Neural cell (in vitro differentiated cells): ENCODE data around the gene MME. TPM values are rescaled to one million over a fixed set of nuclear protein-coding genes. Genes with fewer than 3 reads are reported as not detected.

Source experiments
- H2AFZ ChIP-seq: fragments of 200-600, 300-800 bp; sonication (generic), shearing (Covaris generic); 2 replicates; pipeline ENCODE4 v1.6.0; 2014; ENCODE audit warnings: low read depth, mild to moderate bottlenecking, antibody characterized with exemption, low read length, moderate library complexity
- H3F3A ChIP-seq: fragments of 200-600 bp; shearing (Covaris generic); 2 replicates; pipeline ENCODE4 v1.6.1; 2016; ENCODE audit warnings: mild to moderate bottlenecking, moderate library complexity, mixed read lengths, antibody characterized with exemption, low read length; ENCODE audit not compliant: insufficient read depth, poor library complexity, severe bottlenecking
- H3K27ac ChIP-seq: fragments of 200-600, 300-800 bp; sonication (generic), shearing (Covaris generic); 2 replicates; pipeline ENCODE4 v1.5.1; 2014; ENCODE audit warnings: mild to moderate bottlenecking, low read length, moderate library complexity
- H3K27me3 ChIP-seq: fragments of 300-800, 200-600 bp; sonication (generic), shearing (Covaris generic); 2 replicates; pipeline ENCODE4 v1.6.0; 2014; ENCODE audit warnings: mild to moderate bottlenecking, low read depth, low read length, moderate library complexity; ENCODE audit not compliant: insufficient read depth
- H3K36me3 ChIP-seq: fragments of 300-800, 200-600 bp; sonication (generic), shearing (Covaris generic); 2 replicates; pipeline ENCODE4 v1.5.1; 2014; ENCODE audit warnings: mild to moderate bottlenecking, antibody characterized with exemption, low read length, moderate library complexity; ENCODE audit not compliant: insufficient read depth
- H3K4me2 ChIP-seq: fragments of 300-800, 200-600 bp; sonication (generic), shearing (Covaris generic); 2 replicates; pipeline ENCODE4 v1.6.0; 2014; ENCODE audit warnings: mild to moderate bottlenecking, low read length
- H3K4me3 ChIP-seq: fragments of 300-800, 200-600 bp; sonication (generic), shearing (Covaris generic); 2 replicates; pipeline ENCODE4 v1.5.1; 2014; ENCODE audit warnings: mild to moderate bottlenecking, low read length, moderate library complexity
- H3K79me2 ChIP-seq: fragments of 200-600 bp; shearing (Covaris generic); replicated peaks from 2 replicates; pipeline ENCODE4 v1.6.0; 2014; ENCODE audit warnings: mild to moderate bottlenecking, low read length, moderate library complexity; ENCODE audit not compliant: insufficient read depth
- H3K9ac ChIP-seq: fragments of 300-800, 200-600 bp; sonication (generic), shearing (Covaris generic); 2 replicates; pipeline ENCODE4 v1.6.1; 2016; ENCODE audit warnings: mild to moderate bottlenecking, low read length, mixed read lengths
- H3K9me2 ChIP-seq: fragments of 200-600 bp; shearing (Covaris generic); 2 replicates; pipeline ENCODE4 v1.6.1; 2016; ENCODE audit warnings: mild to moderate bottlenecking, low read length, mixed read lengths; ENCODE audit not compliant: insufficient read depth
- H3K9me3 ChIP-seq: fragments of 200-600, 300-800 bp; sonication (generic), shearing (Covaris generic); 2 replicates; pipeline ENCODE4 v1.6.1; 2016; ENCODE audit warnings: mild to moderate bottlenecking, mixed run types, low read length, moderate library complexity, mixed read lengths
- H4K20me1 ChIP-seq: fragments of 200-600 bp; shearing (Covaris generic); 2 replicates; pipeline ENCODE4 v1.6.1; 2016; ENCODE audit warnings: mild to moderate bottlenecking, mixed run types; ENCODE audit not compliant: insufficient read depth
- EP300 ChIP-seq: fragments of 450-650 bp; conservative IDR thresholded peaks from 2 replicates; pipeline ENCODE4 v1.6.1; 2014; ENCODE audit warnings: antibody characterized with exemption, mild to moderate bottlenecking, moderate library complexity; ENCODE audit not compliant: poor library complexity, severe bottlenecking
- EZH2 ChIP-seq: fragments of 200-600, 300-800 bp; shearing (Covaris generic), sonication (generic); IDR thresholded peaks from 2 replicates; pipeline ENCODE4 v1.6.1; 2014; ENCODE audit warnings: antibody characterized with exemption, low read length, borderline replicate concordance, mild to moderate bottlenecking; ENCODE audit not compliant: insufficient read depth, poor library complexity, severe bottlenecking
- MXI1 ChIP-seq: fragments of 450-650 bp; conservative IDR thresholded peaks from 2 replicates; pipeline ENCODE4 v1.6.1; 2014; ENCODE audit warnings: antibody characterized with exemption, mild to moderate bottlenecking; ENCODE audit not compliant: poor library complexity, severe bottlenecking
- POLR2AphosphoS5 ChIP-seq: IDR thresholded peaks from 2 replicates; pipeline ENCODE4 v1.6.1; 2012
- RAD21 ChIP-seq: fragments of 450-650 bp; conservative IDR thresholded peaks from 2 replicates; pipeline ENCODE4 v1.6.1; 2014; ENCODE audit warnings: antibody characterized with exemption, mild to moderate bottlenecking, moderate library complexity
- SMC3 ChIP-seq: fragments of 450-650 bp; conservative IDR thresholded peaks from 2 replicates; pipeline ENCODE4 v1.6.1; 2014; ENCODE audit warnings: antibody characterized with exemption, mild to moderate bottlenecking, moderate library complexity; ENCODE audit not compliant: poor library complexity
- TAF1 ChIP-seq: IDR thresholded peaks from 2 replicates; pipeline ENCODE4 v1.6.1; 2012; ENCODE audit warnings: low read depth
- polyA plus RNA-seq: library from polyadenylated mRNA; depleted of rRNA; stranded (reverse); fragments of >200 nt; gene quantifications from 2 replicates; pipeline ENCODE4 v1.2.3, GENCODE V29; 2014
- TF ChIP-seq, protein P1 (sequence below): fragments of 450-650 bp; IDR thresholded peaks from 2 replicates; pipeline ENCODE4 v1.5.1; 2014; ENCODE audit warnings: antibody characterized with exemption, mild to moderate bottlenecking, moderate library complexity; ENCODE audit not compliant: poor library complexity, severe bottlenecking
- TF ChIP-seq, protein P2 (sequence below): IDR thresholded peaks from 2 replicates; pipeline ENCODE4 v1.6.1; 2012; ENCODE audit warnings: borderline replicate concordance

The MME gene
- polyA plus RNA-seq, 1 donor from 2014 or later: 0.54 TPM

DNA sequence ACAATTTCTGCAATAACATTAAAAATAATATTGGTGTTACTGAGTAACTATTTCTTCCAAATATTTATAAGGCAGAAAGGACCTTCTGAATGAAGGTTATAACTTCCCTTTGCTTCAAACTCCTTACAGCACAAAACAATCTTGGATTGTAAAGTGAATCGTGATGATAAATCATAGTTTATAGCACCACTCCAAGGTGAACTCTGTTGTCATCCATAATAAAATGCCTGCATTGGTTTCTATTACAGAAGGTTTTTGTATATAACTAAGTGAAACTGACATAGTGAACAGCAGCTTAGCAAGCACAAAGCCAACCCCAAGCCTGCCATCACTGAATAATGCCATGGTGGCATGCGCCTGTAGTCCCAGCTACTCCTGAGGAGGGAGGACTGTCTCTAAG is 86.3 kb downstream of the MME start:
- Histone ChIP-seq H3K9me3 (no peaks in the 10 kb centered on the region), H3K4me2 (no peak overlapping the region)

DNA sequence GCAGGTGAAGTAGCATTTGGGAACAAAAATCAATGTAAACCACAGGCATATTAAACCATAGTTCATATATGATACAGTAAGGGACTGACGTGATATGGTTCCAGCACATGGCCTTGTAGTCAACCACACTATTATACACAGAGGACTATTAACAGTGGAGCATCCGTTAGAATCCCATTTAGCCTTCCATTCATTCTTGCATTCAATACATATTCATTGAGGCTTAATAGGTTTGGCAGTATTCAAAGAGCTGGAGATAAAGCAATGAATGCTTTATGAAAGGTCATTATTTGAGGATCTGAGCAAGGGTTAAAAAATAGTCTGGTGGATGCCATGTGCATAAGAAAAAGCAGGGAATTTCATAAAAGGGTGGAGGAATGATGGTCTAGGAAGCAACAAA is 89.1 kb downstream of the MME start:
- no peak overlapping the region for H3K9ac ChIP-seq
- H4K20me1 ChIP-seq: no peaks in the 10 kb centered on the region
- no peaks in the 10 kb centered on the region for H3K36me3 ChIP-seq
- H2AFZ ChIP-seq: no peak overlapping the region
- no peaks in the 10 kb centered on the region for H3K9me2 ChIP-seq
- TF ChIP-seq, protein P1, sequence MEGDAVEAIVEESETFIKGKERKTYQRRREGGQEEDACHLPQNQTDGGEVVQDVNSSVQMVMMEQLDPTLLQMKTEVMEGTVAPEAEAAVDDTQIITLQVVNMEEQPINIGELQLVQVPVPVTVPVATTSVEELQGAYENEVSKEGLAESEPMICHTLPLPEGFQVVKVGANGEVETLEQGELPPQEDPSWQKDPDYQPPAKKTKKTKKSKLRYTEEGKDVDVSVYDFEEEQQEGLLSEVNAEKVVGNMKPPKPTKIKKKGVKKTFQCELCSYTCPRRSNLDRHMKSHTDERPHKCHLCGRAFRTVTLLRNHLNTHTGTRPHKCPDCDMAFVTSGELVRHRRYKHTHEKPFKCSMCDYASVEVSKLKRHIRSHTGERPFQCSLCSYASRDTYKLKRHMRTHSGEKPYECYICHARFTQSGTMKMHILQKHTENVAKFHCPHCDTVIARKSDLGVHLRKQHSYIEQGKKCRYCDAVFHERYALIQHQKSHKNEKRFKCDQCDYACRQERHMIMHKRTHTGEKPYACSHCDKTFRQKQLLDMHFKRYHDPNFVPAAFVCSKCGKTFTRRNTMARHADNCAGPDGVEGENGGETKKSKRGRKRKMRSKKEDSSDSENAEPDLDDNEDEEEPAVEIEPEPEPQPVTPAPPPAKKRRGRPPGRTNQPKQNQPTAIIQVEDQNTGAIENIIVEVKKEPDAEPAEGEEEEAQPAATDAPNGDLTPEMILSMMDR: no peak
- no peak for TF ChIP-seq RAD21
- no peak for TF ChIP-seq EZH2
- no peak for TF ChIP-seq SMC3
- no peak for TF ChIP-seq MXI1
- TF ChIP-seq, protein P2, sequence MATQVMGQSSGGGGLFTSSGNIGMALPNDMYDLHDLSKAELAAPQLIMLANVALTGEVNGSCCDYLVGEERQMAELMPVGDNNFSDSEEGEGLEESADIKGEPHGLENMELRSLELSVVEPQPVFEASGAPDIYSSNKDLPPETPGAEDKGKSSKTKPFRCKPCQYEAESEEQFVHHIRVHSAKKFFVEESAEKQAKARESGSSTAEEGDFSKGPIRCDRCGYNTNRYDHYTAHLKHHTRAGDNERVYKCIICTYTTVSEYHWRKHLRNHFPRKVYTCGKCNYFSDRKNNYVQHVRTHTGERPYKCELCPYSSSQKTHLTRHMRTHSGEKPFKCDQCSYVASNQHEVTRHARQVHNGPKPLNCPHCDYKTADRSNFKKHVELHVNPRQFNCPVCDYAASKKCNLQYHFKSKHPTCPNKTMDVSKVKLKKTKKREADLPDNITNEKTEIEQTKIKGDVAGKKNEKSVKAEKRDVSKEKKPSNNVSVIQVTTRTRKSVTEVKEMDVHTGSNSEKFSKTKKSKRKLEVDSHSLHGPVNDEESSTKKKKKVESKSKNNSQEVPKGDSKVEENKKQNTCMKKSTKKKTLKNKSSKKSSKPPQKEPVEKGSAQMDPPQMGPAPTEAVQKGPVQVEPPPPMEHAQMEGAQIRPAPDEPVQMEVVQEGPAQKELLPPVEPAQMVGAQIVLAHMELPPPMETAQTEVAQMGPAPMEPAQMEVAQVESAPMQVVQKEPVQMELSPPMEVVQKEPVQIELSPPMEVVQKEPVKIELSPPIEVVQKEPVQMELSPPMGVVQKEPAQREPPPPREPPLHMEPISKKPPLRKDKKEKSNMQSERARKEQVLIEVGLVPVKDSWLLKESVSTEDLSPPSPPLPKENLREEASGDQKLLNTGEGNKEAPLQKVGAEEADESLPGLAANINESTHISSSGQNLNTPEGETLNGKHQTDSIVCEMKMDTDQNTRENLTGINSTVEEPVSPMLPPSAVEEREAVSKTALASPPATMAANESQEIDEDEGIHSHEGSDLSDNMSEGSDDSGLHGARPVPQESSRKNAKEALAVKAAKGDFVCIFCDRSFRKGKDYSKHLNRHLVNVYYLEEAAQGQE: no peak
- TF ChIP-seq POLR2AphosphoS5: no peak
- TF ChIP-seq TAF1: no peak
- H3K4me3 ChIP-seq: no peak overlapping the region
- H3K27me3 ChIP-seq: no peaks in the 10 kb centered on the region
- no peaks in the 10 kb centered on the region for H3K79me2 ChIP-seq
- no peak overlapping the region for H3K4me2 ChIP-seq
- H3F3A ChIP-seq: no peaks in the 10 kb centered on the region
- no peaks in the 10 kb centered on the region for H3K9me3 ChIP-seq
- H3K27ac ChIP-seq: no peak overlapping the region

More for the DNA sequence above, 86.3 kb downstream of the MME start:
- Histone ChIP-seq H3K9ac (no peak overlapping the region), H3K4me3 (no peak overlapping the region), H2AFZ (no peak overlapping the region), H3K79me2 (no peaks in the 10 kb centered on the region), H4K20me1 (no peaks in the 10 kb centered on the region), H3K9me2 (no peaks in the 10 kb centered on the region), H3K27ac (no peak overlapping the region), H3K27me3 (no peaks in the 10 kb centered on the region), H3K36me3 (no peaks in the 10 kb centered on the region), H3F3A (no peaks in the 10 kb centered on the region)
- TF ChIP-seq EP300 (no peak), SMC3 (no peak), MXI1 (no peak), RAD21 (no peak)
- TF ChIP-seq, protein P2: no peak
